ENCODE measurements around the gene ZKSCAN2.

Gene ZKSCAN2

DNA sequence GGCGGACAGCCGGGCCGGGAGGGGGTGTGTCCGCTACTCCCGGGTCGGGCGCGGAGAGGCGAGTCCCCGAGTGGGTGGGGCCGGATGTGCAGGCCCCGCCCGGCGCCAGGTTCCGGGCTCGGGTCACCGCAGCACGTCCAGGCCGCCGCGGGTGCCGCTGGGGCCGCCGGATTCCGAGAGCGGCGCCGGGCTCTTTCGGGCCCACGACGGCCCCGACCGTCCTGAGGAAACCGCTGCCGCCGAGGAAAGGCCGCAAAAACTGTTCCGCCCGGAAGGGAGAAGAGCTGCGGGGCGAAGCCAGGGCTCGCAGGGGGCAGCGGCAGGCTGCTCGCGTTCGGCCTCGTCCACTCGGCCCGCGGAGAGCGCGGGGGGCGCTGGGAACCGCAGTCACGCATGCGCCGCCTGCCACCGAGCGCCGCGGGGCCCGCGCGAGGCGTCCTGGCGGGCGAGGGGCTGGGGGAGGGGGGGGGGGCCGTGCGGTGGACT is at the start of gene ZKSCAN2:
ZKSCAN2 (minus strand) TSS at position 376 of the 486 bp plus-strand sequence. CDS start 718 bp downstream, outside the sequence.
- DNase-seq (ENCODE audit: low read depth in 2 of 2), result peak; percentile 84 to 85

DNA sequence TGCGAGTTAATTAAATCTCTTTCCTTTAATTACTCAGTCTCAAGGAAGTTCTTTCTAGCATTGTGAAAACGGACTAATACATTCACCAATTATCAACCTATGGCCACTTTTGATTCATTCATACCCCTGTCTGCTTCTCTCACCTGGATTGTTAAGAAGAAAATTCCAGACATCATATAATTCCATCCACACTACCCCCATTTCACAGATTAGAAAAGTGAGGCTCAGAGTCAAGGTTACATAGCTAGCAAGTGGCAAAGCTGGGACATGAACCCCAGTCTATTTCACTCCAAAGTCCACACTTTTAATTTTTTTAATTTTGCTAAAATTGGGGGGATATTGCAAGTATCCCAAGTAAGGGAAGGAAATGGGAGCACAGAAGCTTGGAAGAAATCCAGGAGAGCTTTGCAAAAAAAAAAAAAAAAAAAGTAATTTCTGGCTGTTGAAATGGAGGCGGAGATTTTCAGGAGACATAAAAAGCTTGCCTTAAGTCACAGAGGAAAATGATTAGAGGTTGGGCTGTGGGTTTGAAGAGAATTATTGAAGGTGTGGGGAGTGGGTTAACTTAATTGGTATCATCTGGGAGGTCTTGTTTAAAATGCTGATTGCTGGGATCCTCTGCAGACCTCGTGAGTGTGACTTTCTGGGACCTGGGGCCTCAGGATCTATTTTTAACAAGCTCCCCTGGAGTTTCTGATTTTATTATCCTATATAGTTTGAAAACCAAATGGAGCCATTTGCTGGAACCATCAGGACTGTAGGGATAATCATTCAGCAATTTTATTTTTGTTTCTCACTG is 42.3 kb upstream of the ZKSCAN2 start:
- no peak for DNase-seq (ENCODE audit: low read depth in 2 of 2)

DNA sequence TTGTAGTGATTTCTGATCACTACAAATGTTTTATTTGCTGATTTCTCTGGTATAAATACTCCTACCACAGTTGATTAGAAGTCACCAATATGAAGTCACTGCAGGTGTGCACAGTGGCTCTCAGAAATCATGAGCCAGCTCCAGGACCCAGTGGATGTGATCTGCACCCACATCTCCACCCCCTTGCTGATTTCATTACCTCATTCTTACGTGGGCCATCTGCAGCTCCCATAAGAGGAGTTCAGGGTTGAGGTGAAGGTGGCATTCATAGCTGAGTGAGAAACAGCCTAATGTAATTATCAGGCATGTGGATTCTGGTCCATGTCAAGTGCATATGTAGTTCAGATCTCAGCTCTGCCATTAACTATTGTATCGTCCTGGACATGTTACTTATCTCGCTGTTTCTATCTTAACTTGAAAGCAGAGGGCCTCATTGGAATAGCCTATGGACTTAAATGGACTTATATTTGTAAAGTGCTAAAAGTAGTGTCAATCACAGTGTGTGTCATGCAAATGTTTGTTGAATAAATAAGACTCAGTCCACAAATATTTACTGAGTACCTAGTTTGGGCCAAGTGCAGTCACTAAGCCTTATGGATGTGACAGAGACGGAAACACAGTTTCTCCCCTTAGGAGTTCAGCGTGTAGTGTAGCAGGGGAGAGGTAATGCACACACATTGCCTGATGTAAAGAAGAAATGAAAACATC is 40.7 kb upstream of the ZKSCAN2 start:
- DNase-seq (ENCODE audit: low read depth in 2 of 2), result no peak

DNA sequence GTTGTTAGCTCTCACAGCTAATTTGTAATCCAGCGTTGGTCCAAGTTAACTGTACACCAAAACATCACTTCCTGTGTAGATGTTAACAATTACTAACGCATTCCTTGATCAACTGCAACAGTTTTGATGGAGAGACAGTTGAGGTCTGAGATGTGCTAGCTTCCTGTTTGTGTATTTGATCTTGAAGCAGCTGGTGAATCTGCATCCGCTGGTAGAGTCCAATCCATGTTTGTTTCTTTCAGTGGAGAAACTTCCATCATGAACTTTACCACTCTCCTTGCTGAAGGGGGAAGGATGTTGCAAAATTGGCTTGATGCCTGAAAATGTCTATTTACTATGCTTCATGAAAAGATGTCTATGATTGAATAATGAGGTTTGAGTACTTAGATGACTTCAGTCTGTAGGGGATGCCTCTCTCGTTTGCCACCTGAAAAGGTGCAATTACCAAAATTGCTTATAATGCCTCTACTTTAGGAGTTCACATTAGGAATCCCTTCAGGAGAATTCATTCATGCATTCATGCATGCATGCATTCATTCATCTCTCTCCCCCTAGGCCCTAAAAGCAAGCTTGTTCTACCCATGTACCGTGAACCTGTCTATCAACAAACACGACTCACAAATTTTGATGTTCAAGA is 39.6 kb upstream of the ZKSCAN2 start:
- DNase-seq (ENCODE audit: low read depth in 2 of 2), result no peak

DNA sequence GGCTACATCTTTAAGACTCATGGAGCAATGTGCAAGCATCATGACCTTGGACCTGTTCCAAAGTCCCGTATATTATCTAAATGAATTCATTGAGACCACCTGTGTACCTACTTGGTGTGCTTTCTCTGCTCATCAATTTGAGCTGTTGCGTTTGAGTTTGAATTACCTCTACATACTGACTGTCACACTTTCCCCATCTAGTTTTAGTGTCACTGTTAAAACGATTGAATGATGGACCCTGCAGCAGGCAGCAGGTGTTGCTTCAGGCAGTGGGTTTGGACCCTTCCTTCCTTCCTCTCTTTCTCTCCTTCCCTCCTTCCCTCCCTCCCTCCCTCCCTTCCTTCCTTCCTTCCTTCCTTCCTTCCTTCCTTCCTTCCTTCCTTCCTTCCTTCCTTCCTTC is 33.9 kb upstream of the ZKSCAN2 start:
- DNase-seq (ENCODE audit: low read depth in 2 of 2), result no peak

DNA sequence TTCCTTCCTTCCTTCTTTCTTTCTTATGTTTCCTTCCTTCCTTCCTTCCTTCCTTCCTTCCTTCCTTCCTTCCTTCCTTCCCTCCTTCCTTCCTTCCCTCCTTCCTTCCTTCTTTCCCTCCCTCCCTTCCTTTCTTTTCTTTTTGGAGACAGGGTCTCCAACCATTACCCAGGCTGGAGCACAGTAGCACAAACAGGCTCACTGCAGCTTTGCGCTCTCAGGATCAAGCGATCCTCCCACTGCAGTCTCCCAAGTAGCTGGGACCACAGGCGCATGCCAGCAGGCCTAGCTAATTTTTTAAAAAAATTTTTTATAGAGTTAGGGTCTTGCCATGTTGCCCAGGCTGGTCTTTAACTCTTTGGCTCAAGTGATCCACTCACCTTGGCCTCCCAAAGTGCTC is 31.8 kb upstream of the ZKSCAN2 start:
- no peak for DNase-seq (ENCODE audit: low read depth in 2 of 2)

DNA sequence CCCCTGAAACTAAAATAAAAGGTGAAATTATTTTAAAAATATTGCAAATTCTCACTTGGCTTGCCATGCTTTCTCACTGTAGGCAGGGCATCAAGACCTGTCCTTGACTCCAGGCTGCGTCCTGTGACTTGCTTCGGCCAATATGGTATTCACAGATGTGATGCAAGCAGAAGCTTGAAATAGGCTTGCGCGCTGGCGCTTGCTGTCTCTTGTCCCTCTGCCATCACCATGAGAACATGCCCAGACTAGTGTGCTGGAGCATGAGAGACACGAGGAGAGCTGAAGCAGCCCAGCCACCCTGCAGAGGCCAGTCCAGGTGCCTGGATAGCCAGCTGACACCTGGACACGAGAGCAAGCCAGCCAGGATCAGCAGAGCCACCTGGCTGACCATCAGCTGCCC is 21.8 kb upstream of the ZKSCAN2 start:
- DNase-seq (ENCODE audit: low read depth in 2 of 2), result no peak

DNA sequence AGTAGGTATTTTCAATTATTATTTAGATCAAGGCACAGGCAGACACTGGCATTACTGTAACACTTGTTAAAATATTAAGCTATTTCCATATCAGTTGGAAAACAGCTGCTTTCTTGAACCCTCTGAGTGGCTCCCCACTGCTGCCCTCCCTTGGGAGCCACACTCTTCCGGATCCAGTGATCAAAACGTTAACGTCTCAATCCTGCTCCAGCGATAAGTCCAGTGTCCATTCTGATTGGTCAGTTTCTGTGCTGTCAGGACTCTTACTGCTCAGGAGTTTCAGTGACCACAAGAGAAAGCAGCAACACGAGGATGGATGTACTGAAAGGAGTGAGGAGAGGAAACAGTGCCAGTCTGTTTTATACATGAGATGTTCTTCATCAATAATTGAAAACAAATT is 13.8 kb upstream of the ZKSCAN2 start:
- no peak for DNase-seq (ENCODE audit: low read depth in 2 of 2)

DNA sequence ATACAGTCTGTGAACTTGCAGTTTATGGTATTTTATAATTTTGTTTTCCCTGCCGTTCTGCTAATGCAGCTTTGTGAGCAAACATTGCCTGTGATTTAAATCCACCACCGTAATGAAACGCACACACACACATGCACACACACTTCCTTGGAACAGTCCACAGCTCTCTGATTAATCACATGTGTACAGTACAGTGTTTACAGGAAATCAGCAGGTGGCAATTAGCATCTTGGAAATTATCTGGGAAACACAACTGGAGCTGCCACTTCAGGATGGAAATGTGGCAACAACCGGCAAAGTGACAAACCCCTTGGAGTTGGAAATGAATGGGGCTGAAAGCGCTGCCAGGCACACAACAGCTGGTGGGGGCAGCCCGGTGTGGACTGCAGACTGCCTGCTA is 12.9 kb upstream of the ZKSCAN2 start:
- DNase-seq (ENCODE audit: low read depth in 2 of 2), result no peak

DNA sequence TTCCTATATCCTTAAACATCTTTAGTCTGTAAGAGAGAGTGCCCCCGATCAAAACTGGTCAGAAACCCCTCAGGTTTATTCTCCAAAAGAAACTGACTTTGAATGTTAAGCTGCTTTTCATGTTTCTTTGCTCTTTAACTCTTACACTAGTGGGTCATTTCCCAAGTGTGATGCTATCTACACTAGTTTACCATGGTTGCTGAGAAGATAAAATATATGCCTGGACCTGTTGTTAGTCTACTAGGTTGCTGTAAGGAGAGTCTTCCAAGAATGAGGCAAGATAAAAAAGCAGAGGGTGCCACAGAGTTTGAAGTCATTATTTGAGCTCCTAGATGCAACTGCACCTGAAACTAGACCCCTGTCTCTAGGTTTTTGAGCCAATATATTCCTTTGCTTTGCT is 12.2 kb upstream of the ZKSCAN2 start:
- no peak for DNase-seq (ENCODE audit: low read depth in 2 of 2)

DNA sequence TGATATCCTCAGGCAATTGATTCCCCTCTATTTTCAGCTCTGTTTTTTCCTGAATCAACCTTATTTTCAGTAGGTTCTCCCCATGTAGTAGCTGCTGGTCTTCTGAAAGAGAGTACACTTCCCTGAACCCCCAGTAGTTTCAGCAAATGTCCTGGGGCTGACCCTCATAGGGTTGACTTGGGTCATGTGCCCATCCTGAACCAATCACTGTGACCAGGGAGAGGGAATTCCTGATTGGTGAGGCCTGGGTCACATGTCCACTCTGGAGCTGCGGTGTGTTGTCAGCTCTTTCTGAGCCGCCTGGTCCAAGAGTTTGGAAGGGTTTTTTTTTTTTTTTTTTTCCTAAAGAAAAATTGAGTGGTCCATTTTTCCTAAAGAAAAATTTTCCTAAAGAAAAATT is 8.3 kb upstream of the ZKSCAN2 start:
- no peak for DNase-seq (ENCODE audit: low read depth in 2 of 2)

DNA sequence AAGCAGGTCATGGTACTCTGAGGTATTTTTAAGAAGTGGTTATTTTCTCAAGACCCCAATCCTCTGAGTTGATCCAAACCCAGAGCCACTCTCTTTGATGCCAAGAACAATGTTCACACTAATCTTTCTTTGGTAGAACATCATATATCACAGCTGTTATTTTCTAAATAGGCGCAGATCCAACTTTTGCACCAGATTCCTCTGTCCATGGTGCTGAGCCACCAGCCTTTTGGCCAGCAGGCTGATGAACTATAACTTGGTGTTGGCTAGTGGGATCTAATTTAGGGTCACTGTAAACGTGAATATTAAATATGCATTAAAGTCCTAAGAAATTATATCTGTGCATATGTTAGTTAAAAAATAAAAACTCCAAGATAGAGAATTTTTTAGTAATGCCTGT is 7.0 kb upstream of the ZKSCAN2 start:
- DNase-seq (ENCODE audit: low read depth in 2 of 2), result no peak

DNA sequence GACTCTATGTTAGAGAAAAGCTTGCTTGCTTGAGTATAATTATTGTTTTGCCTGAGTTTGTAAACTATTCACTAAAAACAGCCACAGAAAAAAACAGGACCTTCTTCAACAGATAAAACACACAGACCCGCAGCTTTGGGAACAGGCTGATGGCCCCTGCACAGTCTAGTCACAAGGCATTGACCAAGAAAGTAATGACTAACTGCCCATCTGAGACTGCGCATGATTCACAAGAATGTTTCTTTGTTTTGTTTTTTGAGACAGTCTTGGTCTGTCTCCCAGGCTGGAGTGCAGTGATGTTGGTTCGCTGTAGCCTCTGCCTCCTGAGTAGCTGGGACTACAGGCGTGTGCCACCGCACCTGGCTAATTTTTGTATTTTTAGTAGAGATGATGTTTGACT is 2.8 kb upstream of the ZKSCAN2 start:
- no peak for DNase-seq (ENCODE audit: low read depth in 2 of 2)

DNA sequence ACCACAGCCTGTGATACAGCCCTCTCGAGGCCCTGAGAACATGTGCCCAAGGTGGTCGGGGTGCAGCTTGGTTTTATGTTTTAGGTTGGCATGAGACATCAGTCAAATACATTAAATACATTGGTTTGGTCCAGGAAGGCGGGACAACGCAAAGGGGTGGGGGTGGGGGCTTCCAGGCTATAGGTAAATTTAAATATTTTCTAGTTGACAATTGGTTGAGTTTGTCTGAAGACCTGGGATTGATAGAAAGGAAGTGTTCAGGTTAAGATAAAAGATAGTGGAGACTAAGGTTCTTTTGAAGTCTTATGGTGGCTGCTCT is 1.2 kb upstream of the ZKSCAN2 start:
- DNase-seq (ENCODE audit: low read depth in 2 of 2), result no peak

DNA sequence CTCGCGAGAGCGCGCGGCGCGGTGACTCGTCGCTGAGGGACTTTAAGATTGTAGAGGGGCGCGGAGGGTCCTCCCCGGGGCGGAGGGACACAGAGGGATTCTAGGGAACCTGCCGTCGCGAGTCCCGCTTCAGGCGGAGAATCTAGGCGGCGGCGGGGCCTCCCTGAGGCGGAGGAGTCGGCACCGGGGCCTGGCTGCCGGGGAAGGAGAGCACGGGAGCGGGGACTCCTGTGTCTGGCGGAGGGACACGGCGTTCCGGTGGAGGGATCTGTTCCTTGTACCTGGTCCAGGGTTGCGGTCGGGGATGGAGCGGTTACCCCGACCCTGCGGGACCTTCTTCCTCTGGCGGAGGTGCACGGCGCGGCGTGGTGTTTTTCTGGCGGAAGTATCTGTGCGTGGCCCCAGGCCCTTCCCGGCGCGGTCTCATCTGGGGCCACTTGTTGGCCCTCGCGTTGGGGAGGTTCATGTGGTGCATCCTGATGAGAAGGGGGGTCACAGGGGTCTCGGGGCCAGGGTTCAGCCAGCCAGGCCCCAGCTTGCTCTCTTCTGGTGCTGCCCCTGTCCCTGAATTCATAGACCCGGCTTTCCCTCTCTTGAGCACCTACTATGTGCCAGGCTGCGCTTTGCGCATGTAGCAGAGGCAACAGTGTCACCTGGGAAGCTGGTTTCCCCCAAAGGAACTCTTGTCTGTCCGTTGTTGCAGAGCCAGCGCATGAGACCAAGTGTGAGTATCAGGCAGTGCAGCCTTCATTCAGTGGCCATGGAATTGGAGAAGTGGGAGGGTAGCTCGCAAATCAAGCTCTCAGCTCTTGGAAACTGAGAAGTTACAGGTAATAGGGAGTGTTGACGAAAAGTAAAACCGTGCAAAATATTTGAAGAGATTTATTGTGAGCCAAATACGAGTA is 563 bp upstream of the ZKSCAN2 start:
- DNase-seq (ENCODE audit: low read depth in 2 of 2), result peak; percentile 58 to 69

DNA sequence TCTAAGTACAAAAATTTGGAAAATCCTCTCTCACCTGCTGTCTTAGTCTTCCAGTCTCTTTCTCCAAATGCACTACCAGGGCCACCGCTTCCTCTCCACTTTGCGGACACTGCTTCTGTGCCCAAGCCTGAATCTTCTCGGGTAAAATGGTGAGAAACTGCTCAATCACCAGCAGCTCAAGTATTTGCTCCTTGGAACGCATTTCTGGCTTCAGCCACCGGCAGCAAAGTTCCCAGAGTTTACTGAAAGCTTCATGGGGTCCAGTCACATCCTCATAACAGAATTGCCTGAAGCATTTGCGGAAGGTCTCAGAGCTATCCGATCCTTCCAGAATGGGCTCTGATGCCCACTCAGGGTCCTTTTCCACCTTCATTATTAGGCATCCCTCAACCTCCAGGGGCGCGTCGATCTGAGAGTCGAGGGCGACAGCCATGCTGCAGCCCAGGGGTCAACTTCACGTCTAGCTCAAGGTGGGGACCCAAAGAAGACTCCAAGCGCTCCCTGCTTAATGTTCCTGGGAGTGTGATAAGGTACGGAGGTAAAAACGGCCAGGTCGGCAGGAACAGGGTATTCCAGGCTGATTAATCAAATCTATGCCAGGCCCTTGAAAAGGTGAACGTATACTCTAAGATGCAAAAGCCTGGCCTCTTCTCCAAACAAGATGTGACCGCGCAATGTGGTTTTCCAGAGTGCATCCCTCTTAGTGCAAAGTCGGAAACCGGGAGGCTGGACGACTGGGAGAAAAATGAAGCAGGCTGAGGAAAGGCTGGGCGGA is 763 bp downstream of the ZKSCAN2 start:
- no peak for DNase-seq (ENCODE audit: low read depth in 2 of 2)

DNA sequence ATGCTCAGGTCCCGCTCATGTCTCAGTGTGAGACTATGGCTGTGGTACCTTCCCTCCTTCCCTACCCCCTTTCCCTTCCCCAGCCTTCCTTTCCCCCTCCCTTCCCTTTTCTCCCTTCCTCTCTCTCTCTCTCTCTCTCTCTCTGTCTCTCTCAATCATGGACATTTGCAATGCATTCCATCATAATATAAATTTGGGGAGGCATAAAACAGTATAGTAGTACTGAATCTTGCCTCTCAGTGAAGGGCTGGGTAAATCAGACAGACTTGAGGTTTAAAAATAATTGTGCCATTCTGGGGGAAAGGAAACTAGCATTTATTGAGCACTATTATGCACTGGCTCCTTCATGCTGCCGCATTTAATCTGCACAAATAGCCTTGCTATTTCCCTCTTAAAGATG is 4.3 kb downstream of the ZKSCAN2 start:
- DNase-seq (ENCODE audit: low read depth in 2 of 2), result no peak

DNA sequence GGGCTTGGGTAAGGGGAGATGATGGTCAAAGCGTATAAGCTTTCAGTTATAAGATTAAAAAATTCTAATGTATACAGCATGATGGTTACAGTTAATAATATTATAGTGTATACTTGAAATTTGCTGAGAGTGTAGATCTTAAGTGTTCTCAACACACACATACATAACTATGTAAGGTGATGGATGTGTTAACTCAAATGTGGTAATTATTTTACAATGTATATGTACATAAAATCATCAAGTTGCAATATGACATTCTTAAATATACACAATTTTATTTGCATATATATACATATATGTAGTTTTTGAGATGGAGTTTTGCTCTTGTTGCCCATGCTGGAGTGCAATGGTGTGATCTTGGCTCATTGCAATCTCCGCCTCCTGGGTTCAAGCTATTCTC is 7.2 kb downstream of the ZKSCAN2 start:
- no peak for DNase-seq (ENCODE audit: low read depth in 2 of 2)

DNA sequence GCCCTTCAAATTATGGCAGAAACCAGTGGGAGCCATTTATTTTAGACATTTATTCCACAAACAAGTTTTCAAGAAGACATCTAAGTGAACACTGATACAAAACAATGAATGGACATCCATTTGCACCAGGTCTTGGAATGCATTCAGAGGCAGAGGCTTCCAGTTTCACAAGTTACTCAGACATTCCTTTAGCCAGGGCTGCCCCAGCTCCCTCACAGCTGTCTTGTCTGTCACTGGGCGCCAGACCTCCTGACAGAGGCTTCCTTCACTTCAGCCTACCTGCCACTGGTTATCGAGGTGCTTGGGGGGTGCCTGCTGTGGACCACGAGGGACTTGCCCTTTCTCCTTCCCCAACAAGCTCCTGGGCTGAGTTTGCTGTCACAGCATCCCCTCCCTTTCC is 21.7 kb downstream of the ZKSCAN2 start:
- no peak for DNase-seq (ENCODE audit: low read depth in 2 of 2)

DNA sequence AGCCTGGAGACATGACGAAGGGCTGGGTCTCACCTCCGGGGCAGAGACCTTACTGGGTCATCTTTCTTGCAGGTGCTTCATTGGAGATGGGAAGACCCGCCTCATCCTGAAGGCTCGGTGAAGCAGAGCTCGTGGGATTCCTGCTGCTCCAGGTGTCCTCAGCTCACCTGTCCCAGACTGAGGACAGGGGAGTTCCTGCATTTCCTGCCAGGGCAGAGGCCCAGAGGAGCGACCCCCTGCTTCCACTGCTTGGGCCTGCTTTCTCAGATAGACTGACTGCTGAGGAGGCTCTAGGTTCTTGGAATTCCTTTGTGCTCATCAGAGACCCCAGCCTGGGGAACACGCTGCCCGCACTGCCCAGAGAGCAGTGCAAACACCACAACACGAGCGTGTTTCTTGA is 29.3 kb downstream of the ZKSCAN2 start:
- DNase-seq (ENCODE audit: low read depth in 2 of 2), result no peak

DNA sequence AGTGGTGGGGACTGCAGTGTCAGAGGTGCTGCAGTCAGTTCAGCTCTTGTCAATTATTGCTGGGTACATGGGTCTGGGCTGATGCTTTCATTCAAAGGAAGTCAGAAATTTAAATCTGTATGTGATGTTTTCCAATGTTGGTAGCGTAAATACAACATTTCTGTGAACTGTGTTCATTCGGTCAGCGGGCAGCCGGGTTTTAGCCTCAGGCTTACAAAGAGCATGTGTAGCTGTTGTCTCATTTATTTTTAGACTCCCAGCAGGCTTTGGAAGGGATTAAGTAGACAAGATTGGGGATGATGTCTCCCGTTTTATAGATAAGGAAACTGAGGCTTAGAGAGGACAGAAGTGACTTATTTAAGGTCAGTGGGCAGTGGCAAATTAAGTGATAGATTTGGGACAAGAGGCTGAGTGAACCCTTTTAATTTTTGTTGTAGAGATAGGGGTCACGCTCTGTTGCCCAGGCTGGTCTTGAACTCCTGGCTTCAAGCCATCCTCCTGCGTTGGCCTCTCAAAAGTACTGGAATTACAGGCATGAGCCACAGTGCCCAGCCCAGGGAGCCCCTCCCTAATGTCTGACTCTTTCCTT is 32.8 kb downstream of the ZKSCAN2 start:
- DNase-seq (ENCODE audit: low read depth in 2 of 2), result no peak

All from stimulated activated CD8-positive, alpha-beta memory T cell treated with anti-CD3 and anti-CD28 coated beads, Interleukin-15, amount 100 ng/mL, for 48 hours (primary cell).